SK-N-SH treated with all-trans-retinoic acid at 6 μM for 48 hours (cell line): Measurements from ENCODE around the gene PARD3.

ENCODE experiments used
- ARNTL ChIP-seq: fragments of 450-650 bp; formaldehyde crosslinking; IDR thresholded peaks from 2 replicates; pipeline ENCODE4 v1.5.0; 2020; ENCODE audit warnings: low read depth, mild to moderate bottlenecking, moderate library complexity, borderline replicate concordance
- TSHZ2 ChIP-seq: fragments of 250-450 bp; sonication (Bioruptor Pico); IDR thresholded peaks from 2 replicates; pipeline ENCODE4 v1.5.0; 2020; ENCODE audit warnings: mild to moderate bottlenecking, moderate library complexity
- ZNF565 ChIP-seq: fragments of 450-650 bp; formaldehyde crosslinking; conservative IDR thresholded peaks from 2 replicates; pipeline ENCODE4 v1.5.0; 2020; ENCODE audit warnings: low read depth, mild to moderate bottlenecking, moderate library complexity
- TF ChIP-seq, protein P1 (sequence below): fragments of 250-450 bp; sonication (Bioruptor Pico); IDR thresholded peaks from 2 replicates; pipeline ENCODE4 v1.8.0; 2020; ENCODE audit warnings: mild to moderate bottlenecking, moderate library complexity, borderline replicate concordance

- TF ChIP-seq ZNF565 = no peak
- TF ChIP-seq ARNTL (CRISPR knock-in tag) = no peak
- TF ChIP-seq, protein P1, sequence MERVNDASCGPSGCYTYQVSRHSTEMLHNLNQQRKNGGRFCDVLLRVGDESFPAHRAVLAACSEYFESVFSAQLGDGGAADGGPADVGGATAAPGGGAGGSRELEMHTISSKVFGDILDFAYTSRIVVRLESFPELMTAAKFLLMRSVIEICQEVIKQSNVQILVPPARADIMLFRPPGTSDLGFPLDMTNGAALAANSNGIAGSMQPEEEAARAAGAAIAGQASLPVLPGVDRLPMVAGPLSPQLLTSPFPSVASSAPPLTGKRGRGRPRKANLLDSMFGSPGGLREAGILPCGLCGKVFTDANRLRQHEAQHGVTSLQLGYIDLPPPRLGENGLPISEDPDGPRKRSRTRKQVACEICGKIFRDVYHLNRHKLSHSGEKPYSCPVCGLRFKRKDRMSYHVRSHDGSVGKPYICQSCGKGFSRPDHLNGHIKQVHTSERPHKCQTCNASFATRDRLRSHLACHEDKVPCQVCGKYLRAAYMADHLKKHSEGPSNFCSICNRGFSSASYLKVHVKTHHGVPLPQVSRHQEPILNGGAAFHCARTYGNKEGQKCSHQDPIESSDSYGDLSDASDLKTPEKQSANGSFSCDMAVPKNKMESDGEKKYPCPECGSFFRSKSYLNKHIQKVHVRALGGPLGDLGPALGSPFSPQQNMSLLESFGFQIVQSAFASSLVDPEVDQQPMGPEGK = no peak
- no peak for TF ChIP-seq TSHZ2 (CRISPR knock-in tag)
These were observed 643.1 kb downstream of the PARD3 start for GRCh38 chr10:34171957-34172527.
